ENCODE results near the gene CDKN2AIP.

The CDKN2AIP gene

GRCh38 chr4:183495184-183495583, 50.7 kb downstream of the CDKN2AIP start:
- no peak for DNase-seq (ENCODE audit: low spot score)

Measured in iPS-NIHi11 (cell line).